Adrenal gland (tissue), 5 donors: ENCODE data around the gene TJP2.

Source experiments
- POLR2A ChIP-seq, 2 donors: fragments of 450-650 bp; IDR thresholded peaks; one replicate each; pipeline ENCODE4 v1.6.1; 2017; ENCODE audit warnings: antibody characterized with exemption in 2 of 2, mild to moderate bottlenecking in 2 of 2, moderate library complexity in 1 of 2
- TF ChIP-seq, protein P1 (sequence below), 6 experiments: fragments of 450-650 bp in 4 of 6; fragments of 200-600 bp in 2 of 6; sonication (generic) in 1 of 6; IDR thresholded peaks; 1 replicate in 5 of 6; 2 replicates in 1 of 6; pipeline versions ENCODE4 v1.5.1 to v1.8.0; 2016 to 2021; ENCODE audit warnings: antibody characterized with exemption in 6 of 6, mild to moderate bottlenecking in 2 of 6, moderate library complexity in 1 of 6
- donor health status: DM: no; HTN: no; CAD: no.

- TF ChIP-seq, protein P1, sequence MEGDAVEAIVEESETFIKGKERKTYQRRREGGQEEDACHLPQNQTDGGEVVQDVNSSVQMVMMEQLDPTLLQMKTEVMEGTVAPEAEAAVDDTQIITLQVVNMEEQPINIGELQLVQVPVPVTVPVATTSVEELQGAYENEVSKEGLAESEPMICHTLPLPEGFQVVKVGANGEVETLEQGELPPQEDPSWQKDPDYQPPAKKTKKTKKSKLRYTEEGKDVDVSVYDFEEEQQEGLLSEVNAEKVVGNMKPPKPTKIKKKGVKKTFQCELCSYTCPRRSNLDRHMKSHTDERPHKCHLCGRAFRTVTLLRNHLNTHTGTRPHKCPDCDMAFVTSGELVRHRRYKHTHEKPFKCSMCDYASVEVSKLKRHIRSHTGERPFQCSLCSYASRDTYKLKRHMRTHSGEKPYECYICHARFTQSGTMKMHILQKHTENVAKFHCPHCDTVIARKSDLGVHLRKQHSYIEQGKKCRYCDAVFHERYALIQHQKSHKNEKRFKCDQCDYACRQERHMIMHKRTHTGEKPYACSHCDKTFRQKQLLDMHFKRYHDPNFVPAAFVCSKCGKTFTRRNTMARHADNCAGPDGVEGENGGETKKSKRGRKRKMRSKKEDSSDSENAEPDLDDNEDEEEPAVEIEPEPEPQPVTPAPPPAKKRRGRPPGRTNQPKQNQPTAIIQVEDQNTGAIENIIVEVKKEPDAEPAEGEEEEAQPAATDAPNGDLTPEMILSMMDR (IDR thresholded peaks at IDR 0.05), result peak in 3 of 6 experiments; percentile 12 to 22 (median 18)
- TF ChIP-seq POLR2A (IDR thresholded peaks at IDR 0.05), result no peak
Measured at GRCh38 chr9:69157751-69158466, 16.2 kb upstream of the TJP2 start.
